ENCODE data around the gene PRSS53.
"Not testable (repeated sequence)": the region's sequence is repeated elsewhere in the genome, so short reads cannot be mapped to it uniquely, and the experiment has no call there.

The PRSS53 gene
- 4.5 to 5.8 (median 4.8) reads per million in 3 donors for total RNA-seq

- no peak for DNase-seq
- Histone ChIP-seq H3K27ac (ENCODE audit: insufficient read depth, low read length, poor library complexity, severe bottlenecking) (no peak within 1 kb of the TSS), H3K4me3 (ENCODE audit: insufficient read depth, low read depth, low read length, poor library complexity, severe bottlenecking) (no peak within 1 kb of the TSS), H3K36me3 (ENCODE audit: control insufficient read depth, insufficient read depth, low read length) (peaks cover 26% of the 10 kb centered on the region), H3K4me1 (ENCODE audit: control insufficient read depth, insufficient read depth, low read length, poor library complexity, severe bottlenecking) (peaks cover 4% of the 10 kb centered on the region), H3K9me3 (ENCODE audit: control insufficient read depth, low read length) (no peaks in the 10 kb centered on the region), H3K27me3 (replicated peaks; ENCODE audit: control insufficient read depth, insufficient read depth, low read length, poor library complexity, severe bottlenecking) (no peaks in the 10 kb centered on the region)
These were observed at the start of gene PRSS53 for GRCh38 chr16:31088459-31089183. Gene PRSS53 (minus strand): TSS chr16:31088943. CDS start chr16:31088809, 134 bp downstream.

GRCh38 chr16:31136822-31137499, 48.2 kb upstream of the PRSS53 start:
- not testable (repeated sequence) for H3K9me3 ChIP-seq (ENCODE audit: control insufficient read depth, low read length); H3K36me3 ChIP-seq (ENCODE audit: control insufficient read depth, insufficient read depth, low read length); H3K27me3 ChIP-seq (replicated peaks; ENCODE audit: control insufficient read depth, insufficient read depth, low read length, poor library complexity, severe bottlenecking); H3K4me3 ChIP-seq (ENCODE audit: insufficient read depth, low read depth, low read length, poor library complexity, severe bottlenecking); DNase-seq; H3K27ac ChIP-seq (ENCODE audit: insufficient read depth, low read length, poor library complexity, severe bottlenecking); H3K4me1 ChIP-seq (ENCODE audit: control insufficient read depth, insufficient read depth, low read length, poor library complexity, severe bottlenecking)

- no peaks in the 10 kb centered on the region for H3K9me3 ChIP-seq (ENCODE audit: control insufficient read depth, low read length)
- H3K4me1 ChIP-seq (ENCODE audit: control insufficient read depth, insufficient read depth, low read length, poor library complexity, severe bottlenecking): no peaks in the 10 kb centered on the region
- no peaks in the 10 kb centered on the region for H3K27me3 ChIP-seq (replicated peaks; ENCODE audit: control insufficient read depth, insufficient read depth, low read length, poor library complexity, severe bottlenecking)
- H3K27ac ChIP-seq (ENCODE audit: insufficient read depth, low read length, poor library complexity, severe bottlenecking): no peak overlapping the region
- H3K4me3 ChIP-seq (ENCODE audit: insufficient read depth, low read depth, low read length, poor library complexity, severe bottlenecking): no peak overlapping the region
- peaks cover 15% of the 10 kb centered on the region for H3K36me3 ChIP-seq (ENCODE audit: control insufficient read depth, insufficient read depth, low read length)
- DNase-seq: no peak
These were observed 47.5 kb upstream of the PRSS53 start for GRCh38 chr16:31136287-31136662.

GRCh38 chr16:31135535-31136286, 47.0 kb upstream of the PRSS53 start, which contains the start of gene PRSS8:
Gene PRSS8 (minus strand): TSS chr16:31135727. CDS start chr16:31135498, 229 bp downstream.
- no peaks in the 10 kb centered on the region for H3K4me1 ChIP-seq (ENCODE audit: control insufficient read depth, insufficient read depth, low read length, poor library complexity, severe bottlenecking)
- DNase-seq: no peak
- H3K4me3 ChIP-seq (ENCODE audit: insufficient read depth, low read depth, low read length, poor library complexity, severe bottlenecking): no peak within 1 kb of the TSS
- H3K27ac ChIP-seq (ENCODE audit: insufficient read depth, low read length, poor library complexity, severe bottlenecking): no peak within 1 kb of the TSS
- H3K36me3 ChIP-seq (ENCODE audit: control insufficient read depth, insufficient read depth, low read length): peaks cover 20% of the 10 kb centered on the region
- H3K27me3 ChIP-seq (replicated peaks; ENCODE audit: control insufficient read depth, insufficient read depth, low read length, poor library complexity, severe bottlenecking): no peaks in the 10 kb centered on the region
- H3K9me3 ChIP-seq (ENCODE audit: control insufficient read depth, low read length): no peaks in the 10 kb centered on the region

GRCh38 chr16:31134625-31135534, 46.1 kb upstream of the PRSS53 start:
- H3K4me3 ChIP-seq (ENCODE audit: insufficient read depth, low read depth, low read length, poor library complexity, severe bottlenecking): no peak overlapping the region
- H3K9me3 ChIP-seq (ENCODE audit: control insufficient read depth, low read length): no peaks in the 10 kb centered on the region
- no peaks in the 10 kb centered on the region for H3K27me3 ChIP-seq (replicated peaks; ENCODE audit: control insufficient read depth, insufficient read depth, low read length, poor library complexity, severe bottlenecking)
- H3K36me3 ChIP-seq (ENCODE audit: control insufficient read depth, insufficient read depth, low read length): peaks cover 25% of the 10 kb centered on the region
- no peaks in the 10 kb centered on the region for H3K4me1 ChIP-seq (ENCODE audit: control insufficient read depth, insufficient read depth, low read length, poor library complexity, severe bottlenecking)
- DNase-seq: no peak
- H3K27ac ChIP-seq (ENCODE audit: insufficient read depth, low read length, poor library complexity, severe bottlenecking): no peak overlapping the region

- Histone ChIP-seq H3K4me1 (ENCODE audit: control insufficient read depth, insufficient read depth, low read length, poor library complexity, severe bottlenecking) (no peaks in the 10 kb centered on the region), H3K27ac (ENCODE audit: insufficient read depth, low read length, poor library complexity, severe bottlenecking) (no peak overlapping the region), H3K27me3 (replicated peaks; ENCODE audit: control insufficient read depth, insufficient read depth, low read length, poor library complexity, severe bottlenecking) (no peaks in the 10 kb centered on the region), H3K9me3 (ENCODE audit: control insufficient read depth, low read length) (no peaks in the 10 kb centered on the region), H3K36me3 (ENCODE audit: control insufficient read depth, insufficient read depth, low read length) (peaks cover 25% of the 10 kb centered on the region), H3K4me3 (ENCODE audit: insufficient read depth, low read depth, low read length, poor library complexity, severe bottlenecking) (no peak overlapping the region)
- no peak for DNase-seq
These were observed 45.4 kb upstream of the PRSS53 start for GRCh38 chr16:31134091-31134571.

- Histone ChIP-seq H3K27me3 (replicated peaks; ENCODE audit: control insufficient read depth, insufficient read depth, low read length, poor library complexity, severe bottlenecking) (no peaks in the 10 kb centered on the region), H3K4me1 (ENCODE audit: control insufficient read depth, insufficient read depth, low read length, poor library complexity, severe bottlenecking) (no peaks in the 10 kb centered on the region), H3K36me3 (ENCODE audit: control insufficient read depth, insufficient read depth, low read length) (peaks cover 25% of the 10 kb centered on the region), H3K4me3 (ENCODE audit: insufficient read depth, low read depth, low read length, poor library complexity, severe bottlenecking) (no peak overlapping the region), H3K9me3 (ENCODE audit: control insufficient read depth, low read length) (no peaks in the 10 kb centered on the region), H3K27ac (ENCODE audit: insufficient read depth, low read length, poor library complexity, severe bottlenecking) (no peak overlapping the region)
- no peak for DNase-seq
These were observed 44.3 kb upstream of the PRSS53 start for GRCh38 chr16:31133046-31133501.

- Histone ChIP-seq H3K9me3 (ENCODE audit: control insufficient read depth, low read length) (no peaks in the 10 kb centered on the region), H3K27ac (ENCODE audit: insufficient read depth, low read length, poor library complexity, severe bottlenecking) (no peak overlapping the region), H3K4me3 (ENCODE audit: insufficient read depth, low read depth, low read length, poor library complexity, severe bottlenecking) (no peak overlapping the region), H3K27me3 (replicated peaks; ENCODE audit: control insufficient read depth, insufficient read depth, low read length, poor library complexity, severe bottlenecking) (no peaks in the 10 kb centered on the region), H3K36me3 (ENCODE audit: control insufficient read depth, insufficient read depth, low read length) (peaks cover 32% of the 10 kb centered on the region), H3K4me1 (ENCODE audit: control insufficient read depth, insufficient read depth, low read length, poor library complexity, severe bottlenecking) (no peaks in the 10 kb centered on the region)
- DNase-seq: no peak
These were observed 43.7 kb upstream of the PRSS53 start for GRCh38 chr16:31132303-31132979.

GRCh38 chr16:31131841-31132271, 43.1 kb upstream of the PRSS53 start:
- no peaks in the 10 kb centered on the region for H3K9me3 ChIP-seq (ENCODE audit: control insufficient read depth, low read length)
- no peaks in the 10 kb centered on the region for H3K4me1 ChIP-seq (ENCODE audit: control insufficient read depth, insufficient read depth, low read length, poor library complexity, severe bottlenecking)
- H3K27me3 ChIP-seq (replicated peaks; ENCODE audit: control insufficient read depth, insufficient read depth, low read length, poor library complexity, severe bottlenecking): no peaks in the 10 kb centered on the region
- H3K4me3 ChIP-seq (ENCODE audit: insufficient read depth, low read depth, low read length, poor library complexity, severe bottlenecking): no peak overlapping the region
- H3K27ac ChIP-seq (ENCODE audit: insufficient read depth, low read length, poor library complexity, severe bottlenecking): no peak overlapping the region
- DNase-seq: no peak
- peaks cover 38% of the 10 kb centered on the region for H3K36me3 ChIP-seq (ENCODE audit: control insufficient read depth, insufficient read depth, low read length)

Data from effector memory CD4-positive, alpha-beta T cell (primary cell).